ENCODE results near the gene MXRA7. TPM values are rescaled to one million over a fixed set of nuclear protein-coding genes. Genes with fewer than 3 reads are reported as not detected.
"Not testable (repeated sequence)": the region's sequence is repeated elsewhere in the genome, so short reads cannot be mapped to it uniquely, and the experiment has no call there.

The MXRA7 gene
- total RNA-seq, 1 donor from 2014 or later = 187 TPM

GRCh38 chr17:76640550-76641380 is 70.0 kb downstream of the MXRA7 start:
- H3K4me1 Mint-ChIP-seq (ENCODE audit: unreplicated experiment) = no peaks in the 10 kb centered on the region

GRCh38 chr17:76638263-76638662 is 72.5 kb downstream of the MXRA7 start:
- Mint-ChIP-seq H3K36me3 (ENCODE audit: unreplicated experiment) (no peaks in the 10 kb centered on the region), H3K27me3 (ENCODE audit: unreplicated experiment) (peaks cover 13% of the 10 kb centered on the region), H3K27ac (ENCODE audit: unreplicated experiment) (no peak overlapping the region), H3K9me3 (ENCODE audit: unreplicated experiment) (no peaks in the 10 kb centered on the region), H3K4me3 (ENCODE audit: unreplicated experiment) (no peak overlapping the region), H3K4me1 (ENCODE audit: unreplicated experiment) (peaks cover 5% of the 10 kb centered on the region)
- no peak for DNase-seq (ENCODE audit: extremely low spot score, unreplicated experiment)
- no peak for TF ChIP-seq CTCF (IDR thresholded peaks at IDR 0.05)

More at GRCh38 chr17:76640550-76641380, 70.0 kb downstream of the MXRA7 start:
- DNase-seq (ENCODE audit: extremely low spot score, unreplicated experiment) = no peak
- no peaks in the 10 kb centered on the region for H3K9me3 Mint-ChIP-seq (ENCODE audit: unreplicated experiment)
- TF ChIP-seq CTCF (IDR thresholded peaks at IDR 0.05) = no peak
- peaks cover 31% of the 10 kb centered on the region for H3K27me3 Mint-ChIP-seq (ENCODE audit: unreplicated experiment)
- no peak overlapping the region for H3K4me3 Mint-ChIP-seq (ENCODE audit: unreplicated experiment)
- no peaks in the 10 kb centered on the region for H3K36me3 Mint-ChIP-seq (ENCODE audit: unreplicated experiment)
- H3K27ac Mint-ChIP-seq (ENCODE audit: unreplicated experiment) = no peak overlapping the region

DNA sequence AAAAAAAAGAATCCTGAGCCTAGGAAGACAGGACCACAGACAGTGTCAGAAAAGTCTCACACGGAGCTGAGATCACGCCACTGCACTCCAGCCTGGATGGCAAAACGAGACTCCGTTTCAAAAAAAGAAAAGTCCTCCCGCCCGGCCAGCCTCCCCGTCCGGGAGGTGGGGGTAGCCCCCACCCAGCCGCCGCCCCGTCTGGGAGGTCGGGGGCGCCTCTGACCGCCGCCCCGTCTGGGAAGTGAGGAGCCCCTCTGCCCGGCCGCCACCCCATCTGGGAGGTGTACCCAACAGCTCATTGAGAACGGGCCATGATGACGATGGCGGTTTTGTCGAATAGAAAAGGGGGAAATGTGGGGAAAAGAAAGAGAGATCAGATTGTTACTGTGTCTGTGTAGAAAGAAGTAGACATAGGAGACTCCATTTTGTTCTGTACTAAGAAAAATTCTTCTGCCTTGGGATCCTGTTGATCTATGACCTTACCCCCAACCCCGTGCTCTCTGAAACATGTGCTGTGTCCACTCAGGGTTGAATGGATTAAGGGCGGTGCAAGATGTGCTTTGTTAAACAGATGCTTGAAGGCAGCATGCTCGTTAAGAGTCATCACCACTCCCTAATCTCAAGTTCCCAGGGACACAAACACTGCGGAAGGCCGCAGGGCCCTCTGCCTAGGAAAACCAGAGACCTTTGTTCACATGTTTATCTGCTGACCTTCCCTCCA is 74.1 kb downstream of the MXRA7 start:
- not testable (repeated sequence) for H3K27me3 Mint-ChIP-seq (ENCODE audit: unreplicated experiment); DNase-seq (ENCODE audit: extremely low spot score, unreplicated experiment); H3K9me3 Mint-ChIP-seq (ENCODE audit: unreplicated experiment); H3K36me3 Mint-ChIP-seq (ENCODE audit: unreplicated experiment); H3K4me1 Mint-ChIP-seq (ENCODE audit: unreplicated experiment); H3K4me3 Mint-ChIP-seq (ENCODE audit: unreplicated experiment); H3K27ac Mint-ChIP-seq (ENCODE audit: unreplicated experiment)

DNA sequence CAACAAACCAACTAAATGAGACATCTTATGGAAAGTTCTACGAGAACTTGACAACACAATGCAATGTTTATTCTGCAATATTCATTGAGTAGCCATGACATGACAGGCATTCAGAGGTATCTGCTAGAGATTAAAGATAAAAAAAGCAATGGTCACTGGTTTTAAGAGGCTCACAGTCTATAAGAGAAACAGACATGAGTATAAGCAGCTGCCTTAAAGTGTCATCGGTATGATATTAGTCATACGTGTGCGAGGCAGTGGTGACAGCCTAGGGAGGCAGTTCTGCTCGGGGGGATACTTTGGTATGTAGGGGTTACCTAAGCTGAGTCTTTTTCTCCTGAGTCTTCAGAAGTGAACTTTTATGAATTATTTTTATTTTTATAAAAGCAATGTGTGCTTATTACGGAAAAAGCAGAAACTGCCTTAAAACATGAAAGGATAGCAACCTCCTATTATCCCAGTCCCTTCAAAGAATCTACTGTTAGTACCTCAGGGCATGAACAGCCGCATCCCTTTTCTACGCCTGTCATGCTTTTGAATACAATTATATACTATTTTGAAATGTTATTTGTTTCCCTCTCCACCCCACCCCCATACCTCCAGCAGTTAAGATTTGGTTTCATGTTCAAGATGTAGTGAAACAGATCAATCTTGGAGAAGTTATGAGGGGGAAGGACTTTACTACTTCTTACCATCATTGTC is 75.0 kb downstream of the MXRA7 start:
- Mint-ChIP-seq H3K4me1 (ENCODE audit: unreplicated experiment) (peaks cover 5% of the 10 kb centered on the region), H3K27me3 (ENCODE audit: unreplicated experiment) (peaks cover 4% of the 10 kb centered on the region), H3K36me3 (ENCODE audit: unreplicated experiment) (no peaks in the 10 kb centered on the region), H3K27ac (ENCODE audit: unreplicated experiment) (no peak overlapping the region), H3K4me3 (ENCODE audit: unreplicated experiment) (no peak overlapping the region), H3K9me3 (ENCODE audit: unreplicated experiment) (no peaks in the 10 kb centered on the region)
- no peak for DNase-seq (ENCODE audit: extremely low spot score, unreplicated experiment)
- no peak for TF ChIP-seq CTCF (IDR thresholded peaks at IDR 0.05)

DNA sequence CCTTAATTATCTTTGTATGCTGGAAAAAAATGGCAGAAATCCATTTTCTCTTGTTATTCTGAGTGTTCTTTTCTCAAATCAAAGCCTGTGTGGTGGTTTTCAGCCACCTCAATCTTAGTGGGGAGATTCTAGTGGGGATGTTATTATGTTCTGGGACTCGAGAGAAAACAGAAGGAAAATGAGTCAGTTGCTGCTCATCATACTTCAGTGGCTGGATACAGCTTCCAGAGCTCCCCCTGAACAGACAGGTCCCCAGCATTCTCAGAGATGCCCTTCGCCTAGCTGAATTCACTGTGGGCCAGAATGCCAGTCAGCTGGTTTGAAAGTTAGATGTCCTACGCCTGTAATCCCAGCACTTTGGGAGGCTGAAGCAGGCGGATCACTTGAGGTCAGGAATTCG is 75.7 kb downstream of the MXRA7 start:
- DNase-seq (ENCODE audit: extremely low spot score, unreplicated experiment) = no peak
- no peak for TF ChIP-seq CTCF (IDR thresholded peaks at IDR 0.05)
- H3K4me3 Mint-ChIP-seq (ENCODE audit: unreplicated experiment) = no peak overlapping the region
- peaks cover 5% of the 10 kb centered on the region for H3K4me1 Mint-ChIP-seq (ENCODE audit: unreplicated experiment)
- peaks cover 4% of the 10 kb centered on the region for H3K27me3 Mint-ChIP-seq (ENCODE audit: unreplicated experiment)
- H3K9me3 Mint-ChIP-seq (ENCODE audit: unreplicated experiment) = no peaks in the 10 kb centered on the region
- H3K36me3 Mint-ChIP-seq (ENCODE audit: unreplicated experiment) = no peaks in the 10 kb centered on the region
- no peak overlapping the region for H3K27ac Mint-ChIP-seq (ENCODE audit: unreplicated experiment)

Data from osteocyte (in vitro differentiated cells).